Measurements from ENCODE around the gene SERTAD3. TPM values are rescaled to one million over a fixed set of nuclear protein-coding genes. Genes with fewer than 3 reads are reported as not detected.
"Not testable (repeated sequence)": the region's sequence is repeated elsewhere in the genome, so short reads cannot be mapped to it uniquely, and the experiment has no call there.

Gene SERTAD3
- total RNA-seq, 1 donor from 2014 or later: 9.8 TPM

DNA sequence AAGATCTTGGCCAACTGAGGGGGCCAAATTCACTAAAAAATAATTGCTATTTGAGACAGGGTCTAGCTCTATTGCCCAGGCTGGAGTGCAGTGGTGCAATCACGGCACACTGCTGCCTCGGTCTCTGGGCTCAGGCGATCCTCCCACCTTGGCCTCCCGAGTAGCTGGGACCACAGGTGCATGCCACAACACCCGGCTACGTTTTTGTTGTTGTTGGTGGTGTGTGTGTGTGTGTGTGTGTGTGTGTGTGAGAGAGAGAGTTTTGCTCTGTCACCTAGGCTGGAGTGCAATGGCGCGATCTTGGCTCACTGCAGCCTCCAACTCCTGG is 35.6 kb downstream of the SERTAD3 start:
- not testable (repeated sequence) for DNase-seq

DNA sequence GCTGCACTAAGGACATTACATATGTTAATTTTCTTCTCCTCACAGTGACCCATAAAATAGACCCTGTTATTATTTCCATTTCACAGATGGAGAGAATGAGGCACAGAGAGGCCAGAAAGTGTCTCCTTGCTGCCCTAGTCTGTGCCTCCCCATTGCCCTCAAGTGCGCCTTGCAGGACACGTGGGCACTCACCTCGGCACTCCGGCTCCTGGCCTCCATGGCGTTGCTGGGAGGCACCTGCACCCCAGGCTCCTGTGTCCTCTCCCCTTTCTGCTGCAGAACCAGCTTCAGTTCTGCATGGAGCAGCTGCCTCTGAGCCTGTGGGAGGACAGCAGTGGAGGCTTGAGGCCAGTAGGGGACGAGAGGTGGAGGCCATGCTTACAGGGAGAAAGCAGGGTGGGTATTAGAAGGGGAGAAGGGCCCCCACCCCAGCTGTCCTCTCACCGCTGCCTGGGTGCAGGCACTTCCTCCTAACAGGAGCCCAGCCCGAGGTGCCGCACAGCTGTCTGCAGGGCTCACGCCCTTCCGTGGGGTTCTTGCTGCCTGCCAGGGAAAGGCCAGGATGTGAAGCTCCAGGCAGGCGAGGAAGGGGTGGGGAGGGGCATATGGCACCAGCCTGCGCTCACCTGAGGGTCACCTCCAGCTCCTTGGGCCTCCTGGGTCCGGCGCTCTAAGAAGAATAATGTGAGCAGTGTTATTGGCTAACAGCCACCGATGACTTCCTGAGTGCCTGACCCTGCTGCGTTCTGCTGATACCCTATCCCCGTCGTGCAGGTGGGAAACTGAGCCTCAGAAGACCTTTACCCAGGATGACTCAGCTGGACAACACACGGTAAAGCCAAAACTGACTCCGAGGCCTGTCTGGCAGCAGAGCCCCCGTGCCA is 36.2 kb downstream of the SERTAD3 start:
- DNase-seq: no peak

DNA sequence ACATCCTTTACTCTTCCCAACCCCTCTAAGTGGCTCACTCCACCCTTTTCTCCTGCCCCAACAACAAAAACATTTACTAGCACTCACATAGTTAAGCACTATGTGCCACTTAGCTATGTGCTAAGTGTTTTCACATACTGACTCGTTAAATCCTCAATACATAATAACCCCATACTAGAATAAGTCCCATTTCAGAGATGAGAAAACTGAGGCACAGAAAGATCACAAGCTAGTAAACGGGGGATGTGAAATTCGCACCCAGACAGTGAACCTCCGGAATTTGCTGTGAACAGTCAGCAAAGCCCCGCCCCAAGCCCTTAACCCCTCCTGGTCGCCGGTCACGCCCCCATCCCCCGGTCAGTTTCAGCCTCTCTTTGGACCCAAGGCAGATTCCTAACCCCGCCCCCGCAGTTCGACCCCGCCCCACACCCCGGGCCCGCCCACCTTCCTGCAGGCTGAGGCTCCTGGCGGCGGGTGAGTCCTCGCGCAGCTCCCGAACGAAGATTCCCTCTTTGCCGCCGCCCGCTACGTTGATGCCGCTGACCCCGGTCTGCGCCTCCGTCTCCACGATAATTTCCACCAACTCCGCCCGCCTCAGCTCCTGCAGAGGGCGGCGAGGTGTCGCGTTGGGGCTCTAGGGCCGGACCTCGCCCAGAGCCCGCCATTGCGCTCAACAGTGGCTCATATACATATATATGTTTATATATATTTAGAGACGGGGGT is 40.7 kb downstream of the SERTAD3 start:
- DNase-seq: no peak

DNA sequence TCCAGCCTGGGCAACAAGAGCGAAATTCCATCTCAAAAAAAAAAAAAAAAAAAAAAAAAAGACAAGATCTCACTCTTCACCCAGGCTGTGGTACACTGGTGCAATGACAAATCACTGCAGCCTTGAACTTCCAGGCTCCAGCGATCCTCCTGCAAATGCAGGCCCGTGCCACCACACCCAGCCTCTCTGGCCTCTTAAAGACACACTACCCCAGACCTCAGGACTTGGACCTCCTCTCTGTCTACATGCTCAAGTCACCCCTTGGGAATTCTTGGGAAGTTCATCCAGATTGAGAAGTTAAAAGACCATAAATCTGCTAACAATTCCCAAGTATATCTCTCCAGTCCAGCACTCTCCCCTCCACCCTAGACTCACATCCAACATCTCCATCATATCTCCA is 43.6 kb downstream of the SERTAD3 start:
- DNase-seq: no peak

DNA sequence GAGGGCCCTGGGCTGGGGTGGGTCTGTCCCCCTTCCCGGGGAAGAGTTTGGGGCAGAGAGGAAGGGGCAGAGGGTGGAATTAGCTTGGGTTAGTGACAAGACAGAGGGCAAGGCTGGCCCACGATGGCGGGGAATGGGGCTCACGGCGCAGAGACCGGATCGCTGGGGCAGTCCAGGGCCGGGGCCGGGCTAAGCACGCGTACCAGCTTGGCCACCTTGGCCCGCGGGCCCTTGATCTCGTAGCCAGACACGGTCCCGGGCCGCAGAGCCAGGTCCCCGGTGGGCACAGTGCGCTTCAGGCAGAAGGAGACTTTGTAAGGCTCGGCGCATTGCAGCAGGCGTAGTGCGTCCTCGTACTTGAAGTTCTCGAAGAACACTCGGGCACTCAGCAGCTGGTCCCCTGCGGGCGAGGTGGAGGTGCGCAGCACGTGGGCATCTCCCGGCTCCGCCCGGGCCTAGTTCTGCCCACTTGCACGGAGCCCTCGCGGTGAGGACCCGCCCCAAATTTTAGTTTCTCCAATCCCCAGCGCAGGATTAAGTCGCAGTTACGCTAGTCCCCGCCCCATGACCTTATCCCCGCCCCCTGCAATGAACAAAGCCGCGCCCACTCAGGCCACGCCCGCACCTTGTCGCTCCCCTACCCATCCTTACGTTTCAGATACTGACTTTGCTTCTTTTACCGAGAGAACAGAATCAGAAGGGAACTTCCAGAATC is 45.6 kb downstream of the SERTAD3 start:
- DNase-seq: no peak

DNA sequence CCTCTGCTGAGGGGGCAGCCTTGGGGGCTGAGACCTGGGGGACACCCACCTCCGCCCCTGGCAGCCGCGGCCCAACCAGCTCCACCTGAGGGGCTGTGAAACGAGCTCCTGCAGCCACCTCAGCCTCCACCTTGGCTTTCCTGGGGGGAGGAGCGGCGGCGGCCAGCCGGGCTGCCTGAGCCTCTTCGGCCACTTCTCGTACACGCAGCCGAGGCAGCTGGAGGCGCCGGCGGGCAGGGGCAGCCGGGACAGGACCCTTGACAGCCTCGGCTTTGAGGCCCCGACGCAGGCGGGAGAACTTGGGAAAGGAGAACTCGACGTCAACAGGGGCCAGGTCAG is 46.6 kb downstream of the SERTAD3 start:
- no peak for DNase-seq

DNA sequence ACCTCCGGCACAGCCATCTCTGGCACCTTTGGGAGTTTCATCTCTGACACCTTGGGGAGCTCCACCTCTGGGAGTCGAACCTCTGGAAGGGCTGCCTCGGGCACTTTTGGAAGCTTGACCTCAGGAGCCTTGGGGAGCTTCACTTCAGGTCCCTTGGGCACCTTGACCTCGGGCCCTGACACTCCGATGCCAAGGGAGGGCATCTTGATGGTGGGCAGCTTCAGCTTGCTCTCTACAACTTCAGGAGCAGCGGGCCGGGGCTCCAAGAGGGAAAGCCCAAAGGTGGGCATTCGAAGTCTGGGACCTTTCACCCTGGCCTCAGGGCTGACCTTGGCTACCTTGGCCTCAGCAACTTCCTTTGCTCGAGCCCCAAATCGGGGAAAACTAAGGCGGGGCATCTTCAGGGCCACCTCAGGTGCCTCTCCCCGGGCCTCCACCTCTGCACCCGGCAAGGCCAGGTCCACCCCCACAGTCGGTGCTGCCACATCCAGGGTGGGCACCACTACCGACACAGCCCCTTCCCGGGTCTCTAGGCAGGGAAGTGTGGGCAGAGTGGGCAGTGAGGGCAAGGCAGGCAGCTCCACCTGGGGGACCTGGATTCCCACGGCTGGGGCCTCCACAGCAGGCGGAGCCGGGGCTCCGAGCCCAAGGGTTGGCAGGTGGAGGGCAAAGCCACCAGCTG is 47.1 kb downstream of the SERTAD3 start:
- no peak for DNase-seq

DNA sequence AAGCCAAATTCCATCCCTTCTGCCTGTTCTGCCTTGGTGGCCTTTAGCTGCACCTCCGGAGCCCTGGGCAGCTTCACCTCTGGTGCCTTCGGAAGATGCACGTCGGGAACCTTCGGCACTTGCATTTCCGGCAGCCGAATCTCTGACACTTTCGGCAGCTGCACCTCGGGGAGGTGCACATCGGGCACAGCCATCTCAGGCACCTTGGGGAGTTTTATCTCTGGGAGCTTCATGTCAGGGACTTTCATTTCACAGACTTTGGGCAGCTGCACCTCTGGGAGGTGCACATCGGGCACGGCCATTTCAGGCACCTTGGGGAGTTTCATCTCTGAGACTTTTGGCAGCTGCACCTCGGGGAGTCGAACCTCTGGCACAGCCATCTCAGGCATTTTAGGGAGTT is 48.2 kb downstream of the SERTAD3 start:
- no peak for DNase-seq

DNA sequence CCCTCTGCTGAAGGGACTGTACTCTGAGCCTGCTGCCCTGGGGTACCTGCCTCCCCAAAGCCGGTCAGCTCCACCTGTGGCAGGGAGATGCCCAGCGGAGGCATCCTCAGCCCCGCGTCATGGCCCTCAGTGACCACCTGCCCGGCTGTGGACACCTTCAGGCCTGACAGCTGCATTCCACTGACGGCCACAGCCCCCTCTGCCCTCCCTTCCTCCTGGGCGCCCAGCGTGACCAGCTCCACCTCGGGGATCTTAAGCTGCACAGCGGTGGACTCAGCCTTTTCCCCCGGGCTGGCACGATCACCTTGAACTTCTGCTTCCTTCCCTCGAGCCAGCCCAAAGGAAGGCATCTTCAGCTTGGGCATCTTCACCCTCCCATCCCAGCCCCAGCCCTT is 49.3 kb downstream of the SERTAD3 start:
- DNase-seq: no peak

DNA sequence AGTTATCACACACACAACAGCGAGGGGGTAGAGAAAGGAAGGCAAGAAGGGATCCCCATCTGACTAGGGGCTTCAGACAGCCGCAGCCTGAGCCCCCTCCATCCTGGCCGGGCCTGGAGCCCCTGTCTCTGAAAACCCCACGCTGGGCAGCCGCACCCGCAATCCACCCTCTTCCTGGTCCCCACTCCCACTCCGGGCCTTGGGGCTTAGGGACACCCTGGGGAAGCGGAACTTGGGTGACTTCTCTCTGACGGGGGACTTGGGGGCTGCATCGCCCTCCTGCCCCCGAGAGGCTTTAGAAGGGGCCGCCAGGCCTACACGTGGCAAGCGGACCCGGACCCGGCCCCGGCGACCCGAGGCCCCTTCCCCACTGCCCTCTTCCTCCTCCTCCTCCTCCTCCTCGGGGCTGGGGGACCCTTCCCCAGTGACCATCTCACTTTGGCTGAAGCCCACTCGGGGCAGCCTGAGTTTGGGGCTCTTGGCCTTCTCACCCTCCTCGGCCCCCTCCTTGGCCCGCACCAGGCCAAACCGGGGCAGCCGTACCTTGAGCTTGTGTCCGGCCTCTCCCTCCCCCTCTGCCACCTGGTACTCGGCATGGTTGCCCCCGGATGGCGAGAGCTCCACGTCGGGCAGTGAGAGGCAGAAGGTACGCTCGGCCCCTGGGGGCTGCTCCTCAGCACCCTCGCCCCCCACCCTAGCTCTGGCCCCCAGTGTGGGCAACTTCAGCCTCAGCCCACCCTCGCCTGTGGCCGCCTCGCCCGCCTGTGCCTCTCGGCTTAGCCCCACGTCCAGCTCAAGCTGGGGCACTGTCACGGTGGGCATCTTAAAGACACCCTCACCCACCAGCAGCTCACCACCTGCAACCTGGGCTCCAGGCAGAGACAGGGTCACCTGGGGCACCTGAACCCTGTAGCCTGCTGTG is 50.0 kb downstream of the SERTAD3 start:
- no peak for DNase-seq

DNA sequence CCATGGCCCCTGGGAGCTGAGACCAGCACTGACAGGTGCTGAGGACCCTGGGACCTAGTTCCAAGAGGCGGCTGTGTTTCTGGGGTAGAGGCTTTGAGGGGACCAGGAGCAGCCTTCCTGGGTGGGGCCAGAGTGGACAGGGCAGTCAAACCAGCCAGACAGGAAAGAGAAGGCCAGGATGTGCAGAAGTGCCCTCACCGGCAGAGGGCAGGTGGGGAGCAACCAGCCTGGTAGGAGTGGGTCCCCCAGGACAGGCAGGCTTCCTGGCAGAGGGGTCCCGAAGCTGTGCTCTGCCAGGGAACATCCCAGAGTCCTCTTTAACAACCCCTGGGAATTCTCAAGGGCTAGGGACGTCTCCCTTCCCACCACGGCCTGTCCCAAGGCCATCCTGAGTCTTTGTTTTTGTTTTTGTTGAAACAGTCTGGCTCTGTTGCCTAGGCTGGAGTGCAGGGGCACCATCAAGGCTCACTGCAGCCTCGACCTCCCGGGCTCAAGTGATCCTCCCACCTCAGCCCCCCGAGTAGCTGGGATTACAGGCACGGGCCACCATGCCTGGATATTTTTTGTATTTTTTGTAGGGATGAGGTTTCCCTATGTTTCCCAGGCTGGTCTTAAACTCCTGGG is 51.1 kb downstream of the SERTAD3 start:
- DNase-seq: no peak

DNA sequence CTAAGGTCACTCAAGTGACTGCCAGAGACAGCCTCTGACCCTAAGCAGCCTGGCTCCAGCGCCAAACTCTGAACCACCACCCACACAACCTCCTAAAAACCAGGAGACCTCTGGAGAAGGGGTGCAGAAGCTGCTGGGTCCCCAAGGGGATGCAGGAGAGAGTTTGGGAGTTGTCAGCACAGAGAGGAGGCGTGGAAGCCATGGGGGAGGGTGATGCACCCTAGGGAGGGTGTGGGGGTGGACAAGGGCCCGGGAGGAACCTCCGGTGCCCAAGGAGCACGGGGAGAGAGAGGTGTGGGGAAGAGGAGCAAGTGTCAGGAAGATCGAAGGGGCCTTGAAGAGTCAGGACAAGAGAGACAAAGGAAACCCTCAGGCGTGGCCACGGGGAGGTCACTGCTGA is 52.0 kb downstream of the SERTAD3 start:
- no peak for DNase-seq

Small RNAs within 50 kb of the gene (small RNA-seq; reads per million reads assigned to genes)
- not detected for gene RF00017

Other genes with a start within 250 kb of the SERTAD3 start
- 59.0 TPM for gene TTC9B, start 226.0 kb downstream of the SERTAD3 start, total RNA-seq
- 1.7 TPM for gene CCNP, start 217.6 kb downstream of the SERTAD3 start, total RNA-seq
- gene AKT2, start 159.0 kb downstream of the SERTAD3 start, total RNA-seq: 51.8 TPM
- 15.0 TPM for gene C19orf47, start 95.9 kb downstream of the SERTAD3 start, total RNA-seq
- gene PLD3, start 95.6 kb downstream of the SERTAD3 start, total RNA-seq: 108 TPM
- 0.16 TPM for gene HIPK4, start 54.2 kb downstream of the SERTAD3 start, total RNA-seq
- 2.5 TPM for gene PRX, start 31.0 kb downstream of the SERTAD3 start, total RNA-seq
- gene SERTAD1, start 18.3 kb downstream of the SERTAD3 start, total RNA-seq: 2.8 TPM
- gene BLVRB, start 21.4 kb upstream of the SERTAD3 start, total RNA-seq: 16.5 TPM
- gene SPTBN4, start 22.7 kb upstream of the SERTAD3 start, total RNA-seq: 27.5 TPM
- gene SHKBP1, start 132.5 kb upstream of the SERTAD3 start, total RNA-seq: 4.1 TPM
- gene LTBP4, start 157.0 kb upstream of the SERTAD3 start, total RNA-seq: 18.9 TPM
- gene NUMBL, start 246.3 kb upstream of the SERTAD3 start, total RNA-seq: 18.2 TPM

All from occipital lobe (tissue), 3 donors.